Fibroblast of gingiva (primary cell): ENCODE data around the gene RPL6.

Experiments
- DNase-seq: peaks from one replicate; pipeline ENCODE4 v3.0.0-alpha.2; 2011; ENCODE audit warnings: low read depth

Gene RPL6

DNA sequence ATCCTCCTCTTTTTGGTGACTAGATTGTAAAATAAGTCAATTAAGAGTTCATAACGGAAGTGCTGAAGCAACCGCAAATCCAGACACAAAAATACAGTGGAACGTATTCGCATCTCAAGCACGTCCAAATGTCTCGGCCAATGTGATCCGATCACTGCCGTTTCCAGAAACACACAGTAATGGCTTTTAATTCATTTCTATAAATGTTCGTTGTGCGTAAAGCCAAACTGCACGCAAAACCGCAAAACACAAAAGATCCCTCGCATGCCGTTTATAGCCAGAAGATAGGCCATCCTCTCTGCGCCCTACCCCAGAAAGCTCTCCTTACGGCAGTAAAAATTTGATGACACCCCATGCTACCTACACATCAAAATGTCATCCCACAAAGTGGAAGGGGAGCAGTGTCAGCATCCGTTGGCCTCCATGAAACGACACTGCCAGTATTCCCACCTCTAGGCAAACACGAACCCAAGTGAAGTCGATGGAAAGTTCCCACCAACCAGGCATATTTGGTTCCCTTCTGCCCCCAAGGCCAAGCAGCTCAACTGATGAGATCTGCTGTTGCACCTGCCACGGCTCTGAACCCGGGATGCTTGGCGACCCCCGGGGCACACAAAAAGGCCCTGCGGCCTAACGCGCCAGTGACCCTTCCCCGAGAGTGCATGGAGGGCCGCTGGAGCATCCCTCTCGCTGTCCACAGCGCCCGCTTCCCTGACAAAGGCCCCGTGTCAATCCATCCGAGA is 28.6 kb downstream of the RPL6 start:
- no peak for DNase-seq

DNA sequence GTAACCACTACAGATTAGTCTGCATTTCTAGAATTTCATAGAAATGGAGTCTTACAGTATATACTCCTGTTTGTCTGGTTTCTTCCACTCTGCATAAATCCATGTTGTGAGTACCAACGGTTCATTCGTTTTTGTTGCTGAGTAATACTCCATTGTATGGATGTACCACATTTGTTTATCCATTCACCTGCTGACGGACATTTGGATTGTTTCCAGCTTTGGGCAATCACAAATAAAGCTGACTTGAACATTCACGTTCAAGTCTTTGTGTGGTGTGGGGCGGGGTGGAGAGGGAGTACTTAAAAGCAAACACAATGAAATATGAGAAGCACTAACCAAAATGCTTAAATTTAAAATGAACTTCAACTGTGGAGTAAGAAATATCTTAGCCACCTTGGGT is 34.3 kb downstream of the RPL6 start:
- DNase-seq: no peak

DNA sequence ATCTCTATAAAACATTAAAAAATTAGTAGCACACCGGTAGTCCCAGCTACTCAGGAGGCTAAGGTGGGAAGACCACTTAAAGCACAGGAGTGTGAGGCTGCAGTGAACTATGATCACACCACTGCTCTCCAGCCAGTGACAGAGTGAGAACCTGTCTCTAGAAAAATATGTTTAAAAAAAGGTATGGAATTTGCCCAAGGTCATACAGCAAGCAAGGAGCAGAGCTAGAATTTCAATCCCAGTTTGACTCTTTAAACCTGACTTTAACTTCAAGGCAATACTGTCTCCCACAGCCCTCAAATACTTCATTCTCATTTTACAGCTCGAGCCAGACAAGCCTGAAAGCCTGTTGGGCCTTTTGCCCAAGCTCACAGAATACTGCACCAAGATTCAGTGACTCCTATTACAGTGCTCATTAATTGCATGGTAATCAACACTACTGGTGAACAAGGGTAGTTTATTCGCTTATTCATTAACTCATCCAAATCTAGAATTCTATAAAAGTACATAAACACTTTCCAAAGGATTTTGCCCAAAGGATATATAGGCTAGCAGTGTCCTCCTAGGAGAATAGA is 35.2 kb downstream of the RPL6 start:
- no peak for DNase-seq

DNA sequence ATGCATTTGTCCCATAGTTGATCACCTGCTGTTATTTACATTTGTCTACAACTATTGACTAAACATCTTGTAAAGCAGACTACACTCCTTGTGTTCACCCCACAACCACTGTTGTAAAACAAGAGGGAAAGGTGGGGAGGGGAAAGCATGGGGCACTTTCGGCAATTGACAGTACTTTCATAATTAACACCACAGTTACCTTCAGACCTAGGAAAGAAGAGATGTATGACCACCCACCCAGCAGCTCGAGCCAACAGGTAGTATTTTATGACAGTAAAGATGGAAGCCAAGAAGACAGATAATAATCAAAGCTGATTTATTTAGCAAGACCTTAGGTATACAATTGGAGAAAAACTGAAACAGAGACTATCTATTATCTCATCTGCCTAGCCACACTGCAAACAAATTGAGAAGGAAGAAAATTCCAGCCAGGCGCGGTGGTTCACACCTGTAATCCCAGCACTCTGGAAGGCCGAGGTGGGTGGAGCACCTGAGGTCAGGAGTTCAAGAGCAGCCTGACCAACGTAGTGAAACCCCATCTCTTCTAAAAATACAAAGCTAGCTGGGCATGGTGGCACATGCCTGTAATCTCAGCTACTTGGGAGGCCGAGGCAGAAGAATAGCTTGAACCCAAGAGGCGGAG is 38.4 kb downstream of the RPL6 start:
- no peak for DNase-seq

DNA sequence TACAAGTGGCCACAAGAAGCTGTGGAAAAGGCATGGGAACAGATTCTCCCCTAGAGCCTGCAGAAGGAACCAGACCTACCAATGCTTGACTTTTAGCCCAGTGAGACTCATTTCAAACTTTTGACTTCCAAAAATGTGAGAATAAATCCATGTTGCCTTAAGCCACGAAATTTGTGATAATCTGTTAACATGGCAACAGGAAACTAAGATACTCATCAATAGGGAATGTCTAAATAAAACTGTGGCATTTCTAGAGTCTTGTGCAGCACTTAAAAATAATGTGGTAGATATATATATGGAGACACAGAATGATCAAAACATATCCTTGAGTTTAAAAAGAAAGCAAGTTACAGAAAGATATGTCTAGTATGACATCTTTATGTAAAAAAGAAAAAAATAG is 39.2 kb downstream of the RPL6 start:
- DNase-seq: no peak

DNA sequence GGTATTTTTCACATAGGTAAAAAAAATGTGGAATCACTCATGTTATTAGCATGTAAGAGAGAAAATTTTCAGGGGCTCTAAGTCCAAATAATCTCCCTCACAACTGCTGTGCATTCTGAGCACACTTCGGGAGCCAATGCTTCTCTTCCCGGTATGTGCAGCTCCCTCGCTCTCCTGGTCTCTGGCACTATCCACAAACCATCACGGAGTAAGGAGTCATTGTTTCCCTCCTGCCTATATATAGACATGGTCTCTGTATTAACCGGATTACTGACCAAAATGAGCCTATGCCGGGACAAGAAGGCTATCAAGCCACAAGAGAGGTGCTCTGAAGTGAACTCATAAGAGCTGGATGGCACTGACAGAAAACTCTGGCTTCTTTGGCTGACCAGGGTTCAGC is 40.5 kb downstream of the RPL6 start:
- no peak for DNase-seq

DNA sequence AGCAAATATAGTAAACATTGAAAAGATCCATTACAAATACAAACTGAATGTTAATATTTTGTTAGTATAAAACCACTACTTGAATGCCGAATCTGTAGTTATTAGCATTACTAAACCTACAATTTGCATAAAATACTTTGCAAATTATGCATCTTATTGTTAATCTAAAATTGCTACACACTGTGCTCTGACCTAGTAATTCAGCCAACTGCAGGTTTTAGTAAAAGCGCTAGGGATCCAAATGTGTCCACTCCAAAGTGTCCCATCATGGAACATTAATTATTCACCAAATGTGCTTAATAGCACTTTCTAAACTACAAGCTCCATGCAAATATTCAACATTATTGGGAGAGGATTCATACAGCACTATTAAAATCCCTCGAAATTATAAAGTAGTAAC is 41.4 kb downstream of the RPL6 start:
- no peak for DNase-seq

DNA sequence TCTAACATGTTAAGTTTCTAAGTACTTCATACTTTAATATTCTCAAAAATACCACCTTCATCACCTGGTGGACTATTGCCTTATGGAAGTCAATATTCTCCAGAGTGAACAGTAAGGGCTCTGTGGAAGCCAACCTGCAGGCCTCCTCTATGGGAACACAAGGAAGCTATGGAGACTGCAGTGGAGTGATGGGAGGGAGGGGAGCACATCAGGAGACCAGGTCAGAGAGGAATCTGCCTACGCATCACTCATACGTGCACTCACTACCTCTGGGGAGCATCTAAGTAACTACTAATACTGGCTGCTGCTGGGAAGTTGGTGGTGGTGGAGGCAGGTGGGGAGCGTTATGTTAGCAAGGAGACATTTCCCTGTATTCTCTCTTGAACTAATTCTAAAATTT is 47.1 kb downstream of the RPL6 start:
- no peak for DNase-seq

DNA sequence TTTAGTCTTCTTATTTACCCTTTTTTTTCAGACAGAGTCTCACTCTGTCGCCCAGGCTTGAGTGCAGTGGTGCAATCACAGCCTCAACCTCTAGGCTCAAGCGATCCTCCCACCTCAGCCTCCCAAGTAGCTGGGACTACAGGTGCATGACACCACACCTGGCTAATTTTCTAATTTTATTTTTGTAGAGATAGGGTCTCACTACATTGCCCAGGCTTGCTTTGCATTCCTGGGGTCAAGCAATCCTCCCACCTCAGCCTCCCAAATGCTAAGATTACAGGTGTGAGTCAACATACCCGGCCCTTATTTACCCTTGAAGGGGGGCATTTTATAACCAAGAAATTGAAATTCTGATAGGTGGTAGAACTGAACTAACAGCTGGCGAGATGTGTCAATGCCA is 48.1 kb downstream of the RPL6 start:
- DNase-seq: no peak

DNA sequence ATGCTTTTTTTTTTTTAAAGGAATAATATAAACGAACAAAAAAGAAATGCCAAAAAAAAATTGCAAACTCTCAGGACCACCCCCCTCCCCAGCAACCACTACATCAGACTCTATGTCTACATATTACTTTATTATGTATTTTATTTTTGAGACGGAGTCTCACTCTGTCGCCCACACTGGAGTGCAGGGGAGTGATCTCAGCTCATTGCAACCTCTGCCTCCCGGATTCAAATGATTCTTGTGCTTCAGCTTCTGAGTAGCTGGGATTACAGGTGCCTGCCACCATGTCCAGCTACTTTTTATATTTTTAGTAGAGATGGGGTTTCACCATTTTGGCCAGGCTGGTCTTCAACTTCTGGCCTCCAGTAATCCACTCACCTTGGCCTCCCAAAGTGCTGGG is 50.1 kb downstream of the RPL6 start:
- DNase-seq: no peak

DNA sequence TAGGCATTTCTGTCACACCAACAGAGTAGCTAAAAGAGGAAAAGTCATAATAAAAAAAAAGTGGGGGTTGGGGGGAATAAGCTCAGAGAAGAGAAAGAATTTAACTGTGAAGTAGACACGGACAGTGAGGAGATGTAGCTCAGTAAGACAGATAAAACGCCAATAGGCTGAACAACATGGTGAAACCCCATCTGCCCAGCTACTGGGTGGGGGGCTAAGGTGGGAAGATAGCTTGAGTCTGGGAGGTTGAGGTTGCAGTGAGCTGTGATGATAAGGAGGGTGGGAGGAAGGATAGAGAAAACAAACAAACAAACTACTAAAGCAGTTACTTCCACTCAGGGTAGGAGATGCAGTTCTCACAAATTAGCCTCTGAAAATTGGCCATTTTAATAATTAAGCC is 52.2 kb downstream of the RPL6 start:
- DNase-seq: no peak
